GM19351 (cell line): ENCODE measurements around the gene DPYSL4.
A peak's percentile ranks its signal among the peaks of the same experiment; 100 is the strongest.

Source experiments
- ATAC-seq: cut with Tn5 transposase; IDR thresholded peaks from one replicate; pipeline ENCODE4 v1.9.1; 2021; ENCODE audit warnings: mild to moderate bottlenecking, moderate library complexity; ENCODE audit not compliant: unreplicated experiment

DPYSL4 gene

DNA sequence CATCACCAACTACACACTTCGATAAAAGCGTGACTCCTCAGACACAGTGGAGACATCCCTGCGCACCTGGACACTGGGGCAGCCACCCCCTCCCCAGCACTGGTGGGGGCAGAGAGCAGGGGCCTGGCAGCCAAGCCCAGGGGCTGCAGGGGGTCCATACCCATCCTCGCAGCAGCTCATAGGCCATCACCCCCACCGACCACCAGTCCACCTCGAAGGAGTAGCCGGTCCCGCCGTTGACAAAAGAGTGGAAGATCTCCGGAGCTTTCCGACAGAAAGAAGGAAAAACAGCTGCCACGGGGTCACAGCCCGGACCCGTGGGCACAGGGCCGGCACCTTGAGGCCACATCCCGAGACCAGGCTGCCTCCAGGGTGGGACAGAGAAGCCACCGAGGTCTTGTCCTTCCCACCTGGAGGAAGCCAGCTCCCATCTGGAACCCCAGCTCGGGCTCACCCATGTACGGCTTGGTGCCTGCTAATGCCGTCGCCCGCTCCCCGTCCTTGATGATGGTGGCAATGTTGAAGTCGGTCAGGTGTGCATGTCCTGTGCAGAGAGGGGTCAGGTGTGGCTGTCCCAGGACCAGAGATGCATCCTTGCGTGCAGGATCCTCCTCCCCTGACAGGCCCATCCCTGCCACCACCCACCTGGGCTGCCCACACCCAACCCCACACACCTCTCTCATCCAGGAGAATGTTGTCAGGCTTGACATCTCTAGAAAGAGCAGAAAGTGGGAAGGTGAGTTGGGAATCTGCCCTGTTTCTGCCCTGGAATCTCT, 38.5 kb downstream of the DPYSL4 start:
- ATAC-seq = no peak

GRCh38 chr10:132225849-132226205, 39.1 kb downstream of the DPYSL4 start:
- no peak for ATAC-seq

- ATAC-seq = no peak
These were observed 40.0 kb downstream of the DPYSL4 start for GRCh38 chr10:132226586-132227405.

- no peak for ATAC-seq
These were observed 41.2 kb downstream of the DPYSL4 start for GRCh38 chr10:132227851-132228390.

DNA sequence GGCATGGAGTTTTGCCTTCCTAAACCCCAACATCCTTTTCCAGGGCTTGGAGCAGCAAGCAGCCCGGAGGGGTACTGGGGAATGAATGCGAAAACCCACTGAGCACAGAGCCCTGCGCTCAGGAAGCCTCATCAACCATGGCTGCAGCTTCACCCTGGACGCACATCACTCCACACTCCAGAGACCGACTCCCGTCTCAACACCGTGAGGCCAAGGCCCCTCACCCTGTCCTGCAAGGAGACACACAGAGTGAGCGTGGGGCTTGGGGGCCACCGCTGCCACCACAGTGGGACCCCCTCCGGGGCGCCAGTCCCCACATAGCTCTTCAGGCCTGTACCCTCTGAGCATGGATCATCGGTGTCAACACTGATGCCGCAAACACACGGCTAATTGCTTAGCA, 41.9 kb downstream of the DPYSL4 start:
- ATAC-seq = no peak

GRCh38 chr10:132229096-132229495, 42.3 kb downstream of the DPYSL4 start:
- ATAC-seq = no peak

- peak; percentile 63 for ATAC-seq
These were observed 43.2 kb downstream of the DPYSL4 start for GRCh38 chr10:132229834-132230556.

- no peak for ATAC-seq
These were observed 43.9 kb downstream of the DPYSL4 start for GRCh38 chr10:132230557-132231210.

GRCh38 chr10:132231656-132232022, 44.9 kb downstream of the DPYSL4 start:
- ATAC-seq = no peak

DNA sequence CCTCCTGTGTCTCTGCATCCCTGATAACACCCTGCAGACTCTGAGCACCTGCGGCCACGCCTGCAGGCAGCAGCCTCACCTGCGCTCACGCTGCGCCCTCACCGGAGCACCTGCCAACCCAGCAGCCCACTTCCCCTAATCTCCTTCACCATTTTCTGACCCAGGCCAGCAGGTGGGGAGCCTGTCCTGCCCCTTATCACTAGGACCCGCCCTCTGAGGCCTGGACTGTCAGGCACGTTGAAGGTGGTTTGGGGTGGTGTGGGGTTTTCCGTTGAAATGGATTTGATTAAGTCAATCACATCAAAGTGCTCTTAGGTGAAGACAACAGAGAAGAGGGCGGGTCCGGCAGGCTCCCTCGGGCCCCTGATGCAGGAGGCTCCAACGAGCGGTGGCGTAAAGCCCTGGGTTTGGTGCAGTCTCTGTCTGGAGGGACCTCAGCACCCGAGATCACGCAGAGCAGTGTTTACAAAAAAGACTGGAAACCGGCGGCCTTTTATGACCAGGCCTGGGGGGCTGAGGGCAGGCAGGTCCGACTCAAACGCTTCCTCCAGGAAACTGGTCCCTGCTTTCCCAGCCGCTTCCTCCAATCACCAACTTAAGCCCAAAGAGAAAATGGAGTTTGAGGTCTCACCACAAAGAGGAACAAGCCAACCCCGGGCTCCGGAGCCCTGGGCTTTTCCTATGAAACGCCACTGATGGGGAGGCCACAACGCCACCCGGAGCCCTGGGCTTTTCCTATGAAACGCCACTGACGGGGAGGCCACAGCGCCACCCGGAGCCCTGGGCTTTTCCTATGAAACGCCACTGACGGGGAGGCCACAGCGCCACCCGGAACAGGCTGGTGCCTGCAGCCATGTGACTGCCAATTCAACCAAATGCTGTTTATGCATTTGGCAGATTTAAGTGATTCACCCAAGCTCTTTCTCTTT, 45.5 kb downstream of the DPYSL4 start:
- ATAC-seq = peak; percentile 36

GRCh38 chr10:132232981-132233380, 46.2 kb downstream of the DPYSL4 start:
- ATAC-seq = no peak

DNA sequence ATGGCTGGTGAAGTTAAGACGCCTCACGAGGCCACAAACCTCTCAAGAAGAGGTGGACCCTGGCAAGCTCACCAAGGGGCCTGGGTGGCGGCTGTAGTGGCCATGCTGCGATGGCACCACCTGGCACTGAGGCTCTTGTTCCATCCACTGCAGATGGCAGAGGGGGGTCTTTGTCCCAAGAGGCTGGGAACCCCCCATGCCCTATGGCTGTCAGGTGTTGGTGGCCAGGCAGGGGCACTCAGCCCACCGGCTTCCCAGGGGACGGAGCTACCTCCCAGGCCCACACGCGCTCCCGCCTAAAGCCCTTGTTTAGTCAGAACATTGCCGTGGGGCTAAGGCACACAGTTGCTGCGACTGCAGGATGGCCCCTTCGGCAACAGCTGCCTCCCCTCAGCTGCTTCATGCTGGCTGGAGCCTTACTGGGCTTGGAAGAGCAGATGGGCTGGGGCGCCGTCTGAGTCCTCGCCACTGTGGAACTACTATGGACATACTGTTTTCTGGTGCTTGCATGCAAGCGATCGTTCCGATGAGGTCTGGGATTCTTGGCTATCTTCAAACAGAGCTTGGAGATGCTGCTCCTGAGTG, 46.8 kb downstream of the DPYSL4 start:
- no peak for ATAC-seq

DNA sequence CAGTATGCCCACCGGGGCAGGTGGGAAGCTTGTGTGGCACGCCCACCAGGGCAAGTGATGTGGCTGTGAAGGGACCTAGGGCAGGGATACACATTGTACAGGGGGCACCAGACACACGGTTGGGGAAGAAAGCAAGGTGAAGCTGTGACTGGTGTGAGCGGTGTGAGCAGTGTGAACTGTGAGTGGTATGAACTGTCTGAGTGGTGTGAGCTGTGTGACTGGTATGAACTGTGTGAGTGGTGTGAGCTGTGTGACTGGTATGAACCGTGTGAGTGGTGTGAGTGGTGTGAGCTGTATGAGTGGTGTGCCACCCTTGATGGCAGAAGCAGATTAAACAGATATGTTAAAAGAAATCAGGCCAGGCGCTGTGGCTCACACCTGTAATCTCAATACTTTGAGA, 48.1 kb downstream of the DPYSL4 start:
- ATAC-seq = no peak

DNA sequence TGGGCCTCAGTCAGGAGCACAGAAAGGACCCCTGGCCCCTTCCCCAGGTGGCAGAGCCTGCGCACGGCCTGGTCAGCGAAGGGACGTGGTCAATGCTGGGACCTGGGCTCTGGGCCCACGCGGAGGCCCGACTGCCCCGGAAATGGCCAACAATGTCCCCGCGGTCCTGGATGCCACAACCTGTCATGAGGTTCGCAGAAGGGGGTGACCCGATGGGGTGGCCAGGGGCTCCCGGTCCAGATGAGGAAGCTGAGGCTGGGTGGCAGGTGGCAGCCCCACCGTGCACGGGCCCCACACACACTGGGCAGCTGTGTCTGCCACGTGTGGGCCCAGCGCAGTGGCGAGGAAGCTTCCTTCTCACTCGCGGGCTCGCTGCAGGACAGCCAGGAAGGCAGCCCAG, 49.4 kb downstream of the DPYSL4 start:
- no peak for ATAC-seq

DNA sequence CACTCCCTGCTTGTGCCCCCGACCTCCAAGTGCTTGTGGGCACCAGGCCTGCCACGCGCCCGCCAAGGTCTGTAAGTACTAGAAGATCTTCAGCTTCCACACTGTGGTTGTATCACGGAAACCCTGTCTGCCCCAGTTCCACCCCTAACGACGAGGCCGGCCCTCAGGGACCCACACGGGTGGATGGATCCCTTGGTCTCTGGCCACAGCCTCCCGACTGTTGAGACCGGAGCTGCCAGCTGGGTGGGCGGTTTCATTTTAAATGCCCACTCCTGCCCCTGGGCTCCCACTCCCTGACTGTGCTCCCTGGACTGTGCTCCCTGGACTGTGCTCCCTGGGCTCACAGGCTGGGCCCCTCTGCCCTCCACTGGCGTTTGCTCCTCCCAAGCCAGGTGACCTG, 50.1 kb downstream of the DPYSL4 start:
- ATAC-seq = no peak

DNA sequence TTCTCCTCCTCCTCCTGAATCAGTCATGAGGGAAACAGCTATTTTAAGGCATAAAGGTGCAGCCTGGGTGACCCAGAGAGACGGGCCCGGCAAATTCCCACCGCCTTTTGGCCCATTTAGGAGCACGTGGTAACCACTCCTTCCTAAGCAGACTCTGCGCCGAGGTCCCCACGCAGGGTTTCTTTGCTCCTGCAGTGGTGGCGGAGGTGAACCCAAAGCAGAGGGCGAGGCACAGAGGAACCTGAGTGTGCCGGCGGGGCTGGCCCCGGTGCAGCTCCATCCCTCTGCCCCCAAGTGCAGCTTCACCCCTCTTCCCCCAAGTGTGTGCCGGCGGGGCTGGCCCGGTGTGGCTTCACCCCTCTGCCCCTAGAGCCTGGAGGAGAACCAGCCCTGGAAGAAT, 50.6 kb downstream of the DPYSL4 start:
- ATAC-seq = no peak

DNA sequence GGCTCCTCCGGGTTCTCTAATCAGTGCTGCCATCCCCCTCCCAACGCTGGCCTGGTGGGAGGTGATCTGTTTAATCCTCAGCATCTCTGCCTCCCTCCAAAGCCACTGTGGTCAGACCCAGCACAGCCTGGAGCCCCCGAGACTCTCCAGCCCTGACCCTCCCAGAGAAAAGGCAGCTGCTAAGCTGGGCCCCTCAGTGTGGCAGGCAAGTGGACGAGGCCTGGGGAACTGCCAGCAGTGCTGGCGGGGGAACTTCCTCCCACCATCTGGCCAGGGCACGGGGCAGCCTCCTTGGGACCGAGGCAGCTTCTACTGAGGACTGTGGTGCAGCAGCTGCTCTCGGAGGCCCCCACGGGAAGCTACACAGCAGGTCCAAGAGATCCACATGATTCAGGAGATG, 51.1 kb downstream of the DPYSL4 start:
- ATAC-seq = no peak

DNA sequence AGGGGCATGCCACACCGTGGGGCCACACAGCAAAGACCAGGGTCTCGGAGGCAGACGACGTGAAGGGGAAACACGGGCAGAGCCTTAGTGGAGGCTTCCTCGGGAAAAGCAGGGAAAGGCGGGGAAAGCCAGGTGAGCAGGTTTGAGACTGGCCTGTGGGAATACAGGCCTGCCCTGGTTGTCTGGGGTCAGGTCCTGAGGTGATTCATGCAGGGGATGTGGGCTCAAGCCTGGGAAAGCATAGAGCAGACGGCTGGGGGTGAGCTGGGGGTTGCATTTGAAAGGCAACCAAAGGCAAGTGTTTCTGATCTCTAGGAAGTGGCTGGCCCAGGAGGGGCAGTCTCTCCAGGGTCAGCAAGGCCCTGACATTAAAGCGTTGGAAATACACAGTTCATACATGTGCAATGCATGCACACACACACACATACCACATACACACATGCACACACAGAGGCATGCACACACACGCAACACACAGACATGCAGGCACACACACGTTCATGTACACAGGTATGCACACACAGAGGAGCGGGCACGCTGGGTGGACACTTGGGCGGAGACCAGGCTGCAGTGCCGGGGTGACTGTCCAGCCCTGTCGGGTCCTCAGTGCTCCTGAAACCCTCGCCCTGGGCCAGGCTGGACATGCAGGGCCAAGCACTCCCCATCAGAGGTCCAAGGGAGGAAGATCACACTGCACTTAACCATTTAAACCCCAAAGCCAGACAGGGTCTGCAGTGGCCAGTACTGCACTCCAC, 51.8 kb downstream of the DPYSL4 start:
- ATAC-seq = no peak
